ENCODE measurements around the gene RCAN1.
A peak's percentile ranks its signal among the peaks of the same experiment; 100 is the strongest.
"Not testable (repeated sequence)": the region's sequence is repeated elsewhere in the genome, so short reads cannot be mapped to it uniquely, and the experiment has no call there.

The RCAN1 gene

GRCh38 chr21:34554670-34555069 is 60.2 kb downstream of the RCAN1 start:
- CTCF ChIA-PET: interaction anchor here (3.1 kb wide), 1 partner anchor 11 kb away, joined by 17 read pairs; no protein-coding TSS in a partner anchor
- POLR2A ChIA-PET; H3K4me3 ChIP-seq (ENCODE audit: low read depth, low read length); H3K27ac ChIP-seq (ENCODE audit: extremely low read depth, low read depth, low read length); H3K9me3 ChIP-seq (ENCODE audit: control insufficient read depth, insufficient read depth, low read depth, low read length); H3K36me3 ChIP-seq (ENCODE audit: control insufficient read depth in 2 of 2, insufficient read depth in 1 of 2, low read length in 2 of 2); H3K4me1 ChIP-seq (ENCODE audit: control insufficient read depth, insufficient read depth, low read length): not testable (repeated sequence)
- peak; percentile 77 for TF ChIP-seq SETDB1 (IDR thresholded peaks at IDR 0.05; ENCODE audit: insufficient read length, low read length)

- no peaks in the 10 kb centered on the region for H3K9me3 ChIP-seq (ENCODE audit: control insufficient read depth, insufficient read depth, low read depth, low read length)
- no peaks in the 10 kb centered on the region for H3K4me1 ChIP-seq (ENCODE audit: control insufficient read depth, insufficient read depth, low read length)
- POLR2A ChIA-PET: no interaction called here
- H3K27ac ChIP-seq (ENCODE audit: extremely low read depth, low read depth, low read length): no peak overlapping the region
- H3K36me3 ChIP-seq (ENCODE audit: control insufficient read depth in 2 of 2, insufficient read depth in 1 of 2, low read length in 2 of 2): no peaks in the 10 kb centered on the region
- TF ChIP-seq ZNF138 (tag by site-specific recombination; IDR thresholded peaks at IDR 0.05; ENCODE audit: borderline replicate concordance): no peak
- TF ChIP-seq ZNF302 (tag by site-specific recombination; IDR thresholded peaks at IDR 0.05; ENCODE audit: low read depth): no peak
- TF ChIP-seq ZBTB11 (tag by site-specific recombination; conservative IDR thresholded peaks at IDR 0.05; ENCODE audit: low read depth): no peak
- TF ChIP-seq GLI4 (tag by site-specific recombination; IDR thresholded peaks at IDR 0.05): no peak
- TF ChIP-seq ZNF549 (tag by site-specific recombination; IDR thresholded peaks at IDR 0.05): no peak
- no peak for TF ChIP-seq TSHZ1 (tag by site-specific recombination; IDR thresholded peaks at IDR 0.05; ENCODE audit: borderline replicate concordance)
- H3K4me3 ChIP-seq (ENCODE audit: low read depth, low read length): no peak overlapping the region
- CTCF ChIA-PET: interaction anchor here (3.1 kb wide), 1 partner anchor 11 kb away, joined by 17 read pairs; no protein-coding TSS in a partner anchor
Observed at GRCh38 chr21:34554227-34554626, 60.7 kb downstream of the RCAN1 start.

- H3K36me3 ChIP-seq (ENCODE audit: control insufficient read depth in 2 of 2, insufficient read depth in 1 of 2, low read length in 2 of 2): no peaks in the 10 kb centered on the region
- CTCF ChIA-PET: interaction anchor here (1.1 to 3.2 kb wide), 3 partner anchors 10 to 50 kb away, joined by 3 to 17 read pairs (median 16); no protein-coding TSS in a partner anchor
- H3K4me1 ChIP-seq (ENCODE audit: control insufficient read depth, insufficient read depth, low read length): no peaks in the 10 kb centered on the region
- POLR2A ChIA-PET: no interaction called here
- H3K27ac ChIP-seq (ENCODE audit: extremely low read depth, low read depth, low read length): no peak overlapping the region
- H3K4me3 ChIP-seq (ENCODE audit: low read depth, low read length): no peak overlapping the region
- no peaks in the 10 kb centered on the region for H3K9me3 ChIP-seq (ENCODE audit: control insufficient read depth, insufficient read depth, low read depth, low read length)
- no peak for TF ChIP-seq FEZF1 (tag by site-specific recombination; IDR thresholded peaks at IDR 0.05)
- TF ChIP-seq ZIC2 (tag by site-specific recombination; IDR thresholded peaks at IDR 0.05): no peak
- no peak for TF ChIP-seq ZBTB48 (tag by site-specific recombination; IDR thresholded peaks at IDR 0.05)
- no peak for TF ChIP-seq OVOL3 (tag by site-specific recombination; IDR thresholded peaks at IDR 0.05)
- TF ChIP-seq ZEB2 (tag by site-specific recombination; IDR thresholded peaks at IDR 0.05): no peak
- TF ChIP-seq ZNF341 (tag by site-specific recombination; IDR thresholded peaks at IDR 0.05; ENCODE audit: low read depth): no peak
- TF ChIP-seq ZNF529 (tag by site-specific recombination; IDR thresholded peaks at IDR 0.05; ENCODE audit: insufficient replicate concordance): no peak
- TF ChIP-seq KLF7 (tag by site-specific recombination; IDR thresholded peaks at IDR 0.05; ENCODE audit: borderline replicate concordance): no peak
- no peak for TF ChIP-seq MZF1 (tag by site-specific recombination; IDR thresholded peaks at IDR 0.05; ENCODE audit: borderline replicate concordance)
- no peak for TF ChIP-seq OSR2 (tag by site-specific recombination; IDR thresholded peaks at IDR 0.05)
- no peak for TF ChIP-seq ZNF501 (tag by site-specific recombination; IDR thresholded peaks at IDR 0.05)
- no peak for TF ChIP-seq ZNF596 (tag by site-specific recombination; IDR thresholded peaks at IDR 0.05)
- TF ChIP-seq ZNF146 (tag by site-specific recombination; IDR thresholded peaks at IDR 0.05): no peak
- no peak for TF ChIP-seq ZSCAN4 (tag by site-specific recombination; IDR thresholded peaks at IDR 0.05)
Observed at GRCh38 chr21:34553151-34553952, 61.6 kb downstream of the RCAN1 start.
